Endothelial cell of umbilical vein (primary cell): ENCODE measurements around the gene TMOD1. TPM values are rescaled to one million over a fixed set of nuclear protein-coding genes. Genes with fewer than 3 reads are reported as not detected.

ENCODE experiments used
- BruUV-seq: library from RNA; stranded (reverse); fragments of 400-500 nt; replicated peaks from 2 replicates; lab custom pipeline; 2021; lab: Mats Ljungman, UMichigan
- CTCF ChIA-PET: fragments of 300-600, 350-600 bp; sonication (Branson Sonifier 250); formaldehyde crosslinking; loops from one replicate; lab custom pipeline; 2021; ENCODE audit warnings: antibody characterized with exemption, inconsistent platforms; lab: Charles Lee
- POLR2A ChIA-PET: fragments of 300-600, 350-600 bp; sonication (Branson Sonifier 250); formaldehyde crosslinking; loops from one replicate; lab custom pipeline; 2021; ENCODE audit warnings: antibody characterized with exemption, inconsistent platforms; lab: Charles Lee
- DNase-seq: peaks from one replicate; pipeline ENCODE4 v3.0.0-alpha.2; 2011; ENCODE audit warnings: low read depth, low spot score
- FAIRE-seq: peaks from 2 replicates; lab custom pipeline; 2011; peaks lifted over from hg19 to GRCh38; lab: Jason Lieb, UNC
- H2AFZ ChIP-seq: 2 replicates; pipeline ENCODE4 v1.6.0; 2012; ENCODE audit warnings: low read depth, low read length, control low read depth, inconsistent platforms
- H3K27ac ChIP-seq: 2 replicates; pipeline ENCODE4 v1.5.1; 2011; ENCODE audit warnings: low read depth, mild to moderate bottlenecking, control low read depth, low read length, moderate library complexity; ENCODE audit not compliant: insufficient read depth
- H3K27me3 ChIP-seq, 2 experiments: 2 replicates each; pipeline versions ENCODE4 v1.6.0 to v1.6.1; 2011; ENCODE audit warnings: low read length in 2 of 2, mixed read lengths in 1 of 2; ENCODE audit not compliant: control insufficient read depth in 2 of 2, insufficient read depth in 2 of 2
- H3K36me3 ChIP-seq, 2 experiments: 2 replicates in 1 of 2; 3 replicates in 1 of 2; pipeline ENCODE4 v1.5.1; 2011; ENCODE audit warnings: low read length in 2 of 2, mild to moderate bottlenecking in 1 of 2, moderate library complexity in 1 of 2; ENCODE audit not compliant: control insufficient read depth in 2 of 2, insufficient read depth in 2 of 2; ENCODE audit errors: extremely low read depth in 1 of 2
- H3K4me1 ChIP-seq: 3 replicates; pipeline ENCODE4 v1.5.1; 2011; ENCODE audit warnings: mild to moderate bottlenecking, low read length; ENCODE audit not compliant: control insufficient read depth, insufficient read depth; ENCODE audit errors: extremely low read depth
- H3K4me2 ChIP-seq: 2 replicates; pipeline ENCODE4 v1.6.1; 2011; ENCODE audit warnings: low read length, control low read depth, mixed read lengths; ENCODE audit not compliant: insufficient read depth
- H3K4me3 ChIP-seq, 3 experiments: fragments of 200-600 bp in 1 of 3; sonication (generic), shearing (Covaris generic) in 1 of 3; replicated peaks in 1 of 3; 2 replicates each; pipeline ENCODE4 v1.5.1; 2011 to 2016; ENCODE audit warnings: control low read depth in 3 of 3, low read length in 3 of 3, mild to moderate bottlenecking in 2 of 3, inconsistent platforms in 1 of 3, low read depth in 1 of 3, moderate library complexity in 1 of 3; ENCODE audit not compliant: insufficient read depth in 1 of 3
- H3K79me2 ChIP-seq: 2 replicates; pipeline ENCODE4 v1.6.0; 2012; ENCODE audit warnings: low read length, inconsistent platforms; ENCODE audit not compliant: control insufficient read depth, insufficient read depth
- H3K9ac ChIP-seq: replicated peaks from 2 replicates; pipeline ENCODE3; 2011; ENCODE audit warnings: low read length, control low read depth; ENCODE audit not compliant: insufficient read depth; ENCODE audit errors: extremely low read depth
- H3K9me1 ChIP-seq: replicated peaks from 3 replicates; pipeline ENCODE4 v1.6.0; 2011; ENCODE audit warnings: mild to moderate bottlenecking, low read length; ENCODE audit not compliant: control insufficient read depth, insufficient read depth; ENCODE audit errors: extremely low read depth
- H3K9me3 ChIP-seq: replicated peaks from 2 replicates; pipeline ENCODE4 v1.5.1; 2012; ENCODE audit warnings: low read length, inconsistent platforms; ENCODE audit not compliant: control insufficient read depth, insufficient read depth
- H4K20me1 ChIP-seq: replicated peaks from 2 replicates; pipeline ENCODE3; 2011; ENCODE audit warnings: mild to moderate bottlenecking, low read length; ENCODE audit not compliant: control insufficient read depth, insufficient read depth; ENCODE audit errors: extremely low read depth
- EZH2 ChIP-seq: IDR thresholded peaks from 2 replicates; pipeline ENCODE4 v1.6.1; 2012; ENCODE audit warnings: borderline replicate concordance, low read depth, mild to moderate bottlenecking, moderate library complexity, low read length, inconsistent platforms; ENCODE audit not compliant: severe bottlenecking
- FOS ChIP-seq: IDR thresholded peaks from 2 replicates; pipeline ENCODE4 v1.6.1; 2011; ENCODE audit warnings: mild to moderate bottlenecking, low read length, moderate library complexity, borderline replicate concordance; ENCODE audit not compliant: insufficient read depth
- GATA2 ChIP-seq: IDR thresholded peaks from 2 replicates; pipeline ENCODE4 v1.7.0; 2011; ENCODE audit warnings: low read depth, mild to moderate bottlenecking, moderate library complexity, mixed read lengths, low read length; ENCODE audit not compliant: insufficient read length, insufficient read depth
- JUN ChIP-seq: IDR thresholded peaks from 2 replicates; pipeline ENCODE4 v1.6.1; 2011; ENCODE audit warnings: borderline replicate concordance, low read depth; ENCODE audit not compliant: insufficient read length, insufficient read depth
- MYC ChIP-seq: IDR thresholded peaks from one replicate; pipeline ENCODE4 v1.6.1; 2011; ENCODE audit warnings: mild to moderate bottlenecking, low read depth, low read length
- POLR2A ChIP-seq: IDR thresholded peaks from 2 replicates; pipeline ENCODE4 v1.6.1; 2012; ENCODE audit warnings: low read depth, mild to moderate bottlenecking, control low read depth, low read length
- POLR2AphosphoS5 ChIP-seq: IDR thresholded peaks from 2 replicates; pipeline ENCODE4 v1.6.1; 2012; ENCODE audit warnings: low read depth, mild to moderate bottlenecking, control low read depth, low read length, moderate library complexity; ENCODE audit not compliant: insufficient read depth
- dilution Hi-C: fragments of 300-500 bp; cut with MboI; formaldehyde crosslinking; loops from one replicate; pipeline ENCODE4 v1.15.0; 2019; ENCODE audit warnings: low sequenced_read_pairs; ENCODE audit not compliant: extremely low pct_ligation_motif_present
- intact Hi-C: fragments of 100-400 bp; cut with micrococcal nuclease; formaldehyde crosslinking; loops from one replicate; pipeline ENCODE4 v1.10.0; 2022
- polyA plus RNA-seq, 4 experiments: library from polyadenylated mRNA; depleted of rRNA in 3 of 4; stranded (reverse) in 3 of 4; unstranded in 1 of 4; fragments of >200 nt; gene quantifications; 2 replicates each; pipeline versions ENCODE4 v1.2.1 to v1.2.3, GENCODE V29; 2011 to 2012; ENCODE audit warnings: missing spikeins in 1 of 4
- total RNA-seq: library from RNA; stranded (reverse); gene quantifications from 2 replicates; pipeline ENCODE4 v1.2.3, GENCODE V29; 2021
- TF ChIP-seq, protein P1 (sequence below), 2 donors: IDR thresholded peaks; 1 replicate in 1 of 2; 2 replicates in 1 of 2; pipeline ENCODE4 v1.5.1; 2011; ENCODE audit warnings: low read length in 2 of 2, mild to moderate bottlenecking in 2 of 2, moderate library complexity in 2 of 2, control low read depth in 1 of 2, inconsistent platforms in 1 of 2, low read depth in 1 of 2; ENCODE audit not compliant: insufficient read depth in 1 of 2; ENCODE audit errors: extremely low read depth in 1 of 2
- TF ChIP-seq, protein P2 (sequence below): IDR thresholded peaks from 2 replicates; pipeline ENCODE4 v1.6.1; 2011; ENCODE audit not compliant: insufficient read depth, insufficient read length

Gene TMOD1
- total and polyA plus RNA-seq, 2 donors (not counting 3 experiments of a cell fraction or from before 2014, with no cell fraction given): 0.26 to 1.4 TPM

DNA sequence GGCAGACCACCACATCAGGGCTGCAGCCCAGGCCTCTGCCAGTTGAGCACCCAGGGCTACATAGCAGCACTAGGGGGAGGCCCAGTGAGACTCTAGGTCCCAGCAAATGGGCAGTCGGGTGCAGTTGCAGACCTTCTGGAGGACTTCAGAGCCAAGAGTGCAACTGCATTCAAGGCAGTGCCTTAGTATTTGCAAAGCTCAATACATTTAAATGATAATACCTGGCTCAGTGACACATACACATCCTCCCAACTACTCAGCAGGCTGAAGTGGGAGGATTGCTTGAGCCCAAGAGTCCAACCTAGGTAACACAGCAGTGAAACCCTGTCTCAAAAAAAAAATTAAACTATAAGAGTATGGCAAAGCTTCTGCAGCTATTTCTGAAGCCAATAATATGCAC, 38.6 kb upstream of the TMOD1 start:
- H3K27ac ChIP-seq: no peak overlapping the region
- H3K9me3 ChIP-seq: no peaks in the 10 kb centered on the region
- no peaks in the 10 kb centered on the region for H3K9me1 ChIP-seq
- H4K20me1 ChIP-seq: no peaks in the 10 kb centered on the region
- ChIA-PET POLR2A (no interaction called here), CTCF (interaction anchor here (0.7 to 2.4 kb wide), 8 partner anchors 14 to 606 kb away, joined by 3 to 21 read pairs (median 4); no protein-coding TSS in a partner anchor)
- dilution Hi-C loops (loop anchor here (25.0 kb wide), 1 partner anchor 149 kb away; no protein-coding TSS in a partner anchor), intact Hi-C loops (no loop called here)
- no peak overlapping the region for H3K4me2 ChIP-seq
- no peaks in the 10 kb centered on the region for H3K4me1 ChIP-seq
- no peaks in the 10 kb centered on the region for H3K27me3 ChIP-seq
- H3K4me3 ChIP-seq: no peak overlapping the region
- no TSS peak for BruUV-seq
- no peak for FAIRE-seq
- DNase-seq: no peak
- H3K79me2 ChIP-seq: no peaks in the 10 kb centered on the region
- TF ChIP-seq MYC: no peak
- no peak for TF ChIP-seq EZH2
- no peak for TF ChIP-seq POLR2A
- TF ChIP-seq GATA2: no peak
- TF ChIP-seq, protein P1, sequence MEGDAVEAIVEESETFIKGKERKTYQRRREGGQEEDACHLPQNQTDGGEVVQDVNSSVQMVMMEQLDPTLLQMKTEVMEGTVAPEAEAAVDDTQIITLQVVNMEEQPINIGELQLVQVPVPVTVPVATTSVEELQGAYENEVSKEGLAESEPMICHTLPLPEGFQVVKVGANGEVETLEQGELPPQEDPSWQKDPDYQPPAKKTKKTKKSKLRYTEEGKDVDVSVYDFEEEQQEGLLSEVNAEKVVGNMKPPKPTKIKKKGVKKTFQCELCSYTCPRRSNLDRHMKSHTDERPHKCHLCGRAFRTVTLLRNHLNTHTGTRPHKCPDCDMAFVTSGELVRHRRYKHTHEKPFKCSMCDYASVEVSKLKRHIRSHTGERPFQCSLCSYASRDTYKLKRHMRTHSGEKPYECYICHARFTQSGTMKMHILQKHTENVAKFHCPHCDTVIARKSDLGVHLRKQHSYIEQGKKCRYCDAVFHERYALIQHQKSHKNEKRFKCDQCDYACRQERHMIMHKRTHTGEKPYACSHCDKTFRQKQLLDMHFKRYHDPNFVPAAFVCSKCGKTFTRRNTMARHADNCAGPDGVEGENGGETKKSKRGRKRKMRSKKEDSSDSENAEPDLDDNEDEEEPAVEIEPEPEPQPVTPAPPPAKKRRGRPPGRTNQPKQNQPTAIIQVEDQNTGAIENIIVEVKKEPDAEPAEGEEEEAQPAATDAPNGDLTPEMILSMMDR (IDR thresholded peaks at IDR 0.05; ENCODE audit: extremely low read depth in 1 of 2, insufficient read depth in 1 of 2, low read depth in 1 of 2, low read length in 2 of 2): no peak
- TF ChIP-seq, protein P2, sequence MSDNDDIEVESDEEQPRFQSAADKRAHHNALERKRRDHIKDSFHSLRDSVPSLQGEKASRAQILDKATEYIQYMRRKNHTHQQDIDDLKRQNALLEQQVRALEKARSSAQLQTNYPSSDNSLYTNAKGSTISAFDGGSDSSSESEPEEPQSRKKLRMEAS: no peak
- no peak for TF ChIP-seq JUN
- no peak for TF ChIP-seq FOS
- no peak for TF ChIP-seq POLR2AphosphoS5
- no peak overlapping the region for H3K9ac ChIP-seq
- H3K36me3 ChIP-seq: no peaks in the 10 kb centered on the region
- no peak overlapping the region for H2AFZ ChIP-seq
